NCI-H2107 treated with DMSO at 0.1 percent for 48 hours (cell line): ENCODE results near the gene ROBO1.
"Not testable (repeated sequence)": the region's sequence is repeated elsewhere in the genome, so short reads cannot be mapped to it uniquely, and the experiment has no call there.

ENCODE experiments used
- DNase-seq: peaks from one replicate; lab custom pipeline; 2025; ENCODE audit not compliant: unreplicated experiment; lab: John Stamatoyannopoulos, UW

ROBO1 gene

DNA sequence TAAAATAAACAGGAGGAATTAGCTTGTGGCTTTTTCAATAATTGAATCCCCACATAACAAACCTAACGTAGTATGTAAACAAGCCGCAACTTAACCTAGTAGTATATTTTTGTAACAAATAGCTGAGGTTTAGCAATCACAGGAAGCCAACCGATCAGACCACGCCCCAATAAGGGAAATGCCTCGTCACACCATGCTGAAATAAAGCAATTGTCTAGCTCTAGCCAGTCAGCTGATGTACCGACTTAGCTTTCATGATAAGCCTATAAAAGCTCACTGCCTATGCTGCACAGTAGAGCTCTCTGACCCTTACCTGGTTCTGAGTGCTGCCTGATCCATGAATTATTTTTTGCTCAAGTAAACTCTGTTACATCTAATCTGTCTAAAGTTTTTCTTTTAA, 208.9 kb downstream of the ROBO1 start:
- no peak for DNase-seq

DNA sequence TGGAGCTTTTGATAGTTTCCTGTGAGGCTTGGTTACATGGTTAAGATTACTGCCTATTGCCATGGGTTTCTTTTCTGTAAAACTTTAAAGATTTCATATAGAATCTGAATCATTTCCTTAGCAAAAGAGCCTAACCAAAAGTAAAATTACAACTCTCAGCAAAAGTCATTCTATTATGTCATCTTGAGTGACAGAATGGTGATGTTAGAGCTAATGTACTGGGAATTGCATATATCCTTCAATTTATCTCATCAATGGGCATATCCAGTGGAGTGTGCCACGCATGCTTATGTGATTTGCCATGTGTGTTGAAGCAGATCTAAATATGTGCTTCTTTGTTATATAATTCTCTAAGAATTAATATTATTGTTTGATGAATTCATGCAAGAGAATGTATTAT, 212.1 kb downstream of the ROBO1 start:
- DNase-seq, result no peak

DNA sequence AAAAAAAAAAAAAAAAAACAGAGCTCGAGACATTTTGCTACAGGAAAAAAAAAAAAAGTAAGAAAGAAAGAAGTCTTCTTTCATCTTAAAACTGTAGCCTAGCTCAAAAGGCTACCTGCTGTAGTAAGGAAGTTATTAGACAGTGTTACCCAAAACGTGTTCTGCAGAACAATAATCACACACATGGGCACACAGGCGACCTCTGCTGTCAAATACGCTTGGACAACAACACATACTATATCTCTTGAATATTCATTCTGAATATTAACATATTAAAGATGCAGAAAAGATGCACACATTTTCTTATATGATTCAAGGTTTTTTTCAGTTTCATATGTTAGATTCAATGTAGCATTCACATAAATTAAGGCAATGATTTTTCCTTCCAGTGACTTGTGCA, 215.8 kb downstream of the ROBO1 start:
- no peak for DNase-seq

DNA sequence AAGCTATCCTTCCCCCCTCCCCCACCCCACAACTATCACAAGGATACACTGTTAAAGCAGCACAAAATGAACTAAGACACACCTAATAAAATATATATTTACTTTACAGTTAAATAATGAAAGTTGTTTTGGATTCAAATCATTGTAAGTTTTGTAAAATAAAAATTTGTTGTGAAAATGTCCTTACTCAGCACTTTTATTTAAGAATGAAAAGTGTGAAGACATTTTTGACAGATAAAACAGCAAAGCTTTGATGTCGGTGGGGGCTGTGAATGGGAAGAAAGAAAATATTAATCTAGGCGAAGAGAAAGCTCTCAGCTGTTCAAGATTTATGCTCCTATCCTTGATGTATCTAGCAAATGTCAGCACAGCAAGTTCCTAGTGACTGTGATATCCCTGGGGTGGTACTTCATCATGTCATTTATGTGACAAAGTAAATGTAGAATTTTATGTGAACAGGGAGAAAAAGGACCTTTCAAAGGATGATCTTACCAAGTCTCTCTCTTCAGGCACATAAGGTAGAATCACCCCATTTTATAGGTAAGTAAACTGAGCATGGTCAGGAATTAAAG, 216.4 kb downstream of the ROBO1 start:
- DNase-seq, result no peak

DNA sequence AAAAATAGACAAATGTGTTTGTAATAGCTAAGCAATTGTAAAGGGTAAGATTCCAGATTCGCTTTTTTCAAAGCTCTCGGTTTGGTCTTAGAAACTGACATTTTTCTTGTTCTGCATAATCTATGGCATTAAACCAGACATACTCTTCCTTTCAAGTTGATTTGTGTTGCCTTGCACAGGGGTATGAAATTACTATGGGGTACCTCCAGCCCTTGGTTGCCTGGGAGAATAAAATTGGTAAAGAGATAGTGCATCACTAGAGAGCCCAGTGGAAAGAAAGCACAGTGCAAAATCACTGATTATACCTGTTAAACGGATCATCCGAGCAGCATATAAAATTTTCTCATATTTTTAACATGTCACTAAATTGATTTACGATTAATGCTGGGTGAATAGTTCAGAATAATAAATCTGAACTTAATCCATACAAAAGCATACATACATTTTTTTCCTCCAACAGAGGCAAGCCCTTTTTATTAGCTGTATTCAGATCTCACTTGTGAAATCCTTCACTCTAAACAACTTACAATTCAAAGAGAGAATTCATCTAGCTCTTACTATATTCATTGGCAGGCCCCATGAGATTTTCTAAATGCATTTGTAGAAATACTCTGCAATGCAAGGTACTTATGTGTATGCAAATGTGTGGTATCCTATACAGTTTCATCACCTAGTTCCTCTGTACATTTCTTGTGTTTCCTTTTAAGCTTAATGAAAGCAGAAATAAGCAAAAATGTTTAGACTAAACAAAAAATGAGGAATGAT, 224.4 kb downstream of the ROBO1 start:
- no peak for DNase-seq

DNA sequence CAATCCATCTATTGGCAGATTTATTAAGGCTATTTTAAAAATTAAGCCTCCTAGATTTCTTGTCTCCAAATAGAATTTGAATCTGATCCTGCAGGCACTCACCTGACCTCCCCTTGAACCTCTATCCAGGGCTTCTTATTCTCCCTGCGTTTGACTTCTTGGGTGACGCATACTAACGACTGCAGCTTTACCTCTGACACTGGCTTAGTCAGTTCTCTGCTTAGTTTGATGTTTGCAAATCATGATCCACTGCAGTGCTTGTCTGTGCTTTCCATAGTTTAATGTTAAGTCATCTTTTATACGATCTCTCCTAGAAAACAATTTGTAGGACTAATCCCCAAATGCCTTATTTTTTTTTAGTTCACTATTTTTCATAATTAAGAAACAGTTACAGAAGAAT, 233.1 kb downstream of the ROBO1 start:
- DNase-seq, result no peak

DNA sequence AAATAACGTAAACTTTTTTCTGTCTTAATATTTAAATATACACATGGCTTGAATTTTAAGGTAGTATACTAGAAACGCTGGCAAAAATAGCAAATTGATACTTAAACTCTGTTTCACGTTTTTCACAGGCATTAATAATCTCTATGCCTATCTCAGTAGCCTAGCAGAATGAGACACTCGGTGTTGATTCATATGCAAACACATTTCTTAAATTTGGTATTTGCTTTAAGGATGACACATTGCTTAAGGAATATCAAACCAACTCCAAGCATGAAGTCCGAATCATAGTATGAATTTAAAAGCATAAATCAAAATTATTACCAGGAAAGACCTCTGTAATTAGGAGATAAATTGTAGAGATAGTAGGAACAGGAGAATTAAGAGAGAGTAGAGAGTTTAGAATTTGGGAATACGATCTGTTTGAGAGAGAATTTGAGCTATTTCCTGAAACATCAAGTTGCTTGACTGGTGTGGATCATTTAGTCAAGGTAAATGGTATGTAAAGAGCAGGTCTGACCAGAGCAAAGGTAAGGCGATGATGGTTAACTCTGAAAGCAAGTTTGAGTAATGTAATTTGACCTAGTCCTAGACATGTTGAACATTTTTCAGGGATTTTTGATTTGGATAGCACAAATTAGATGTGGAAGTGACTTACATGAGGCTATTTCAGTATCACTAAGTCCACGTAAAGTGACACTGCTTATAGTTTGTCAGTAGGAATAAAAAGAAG, 236.1 kb downstream of the ROBO1 start:
- DNase-seq, result no peak

DNA sequence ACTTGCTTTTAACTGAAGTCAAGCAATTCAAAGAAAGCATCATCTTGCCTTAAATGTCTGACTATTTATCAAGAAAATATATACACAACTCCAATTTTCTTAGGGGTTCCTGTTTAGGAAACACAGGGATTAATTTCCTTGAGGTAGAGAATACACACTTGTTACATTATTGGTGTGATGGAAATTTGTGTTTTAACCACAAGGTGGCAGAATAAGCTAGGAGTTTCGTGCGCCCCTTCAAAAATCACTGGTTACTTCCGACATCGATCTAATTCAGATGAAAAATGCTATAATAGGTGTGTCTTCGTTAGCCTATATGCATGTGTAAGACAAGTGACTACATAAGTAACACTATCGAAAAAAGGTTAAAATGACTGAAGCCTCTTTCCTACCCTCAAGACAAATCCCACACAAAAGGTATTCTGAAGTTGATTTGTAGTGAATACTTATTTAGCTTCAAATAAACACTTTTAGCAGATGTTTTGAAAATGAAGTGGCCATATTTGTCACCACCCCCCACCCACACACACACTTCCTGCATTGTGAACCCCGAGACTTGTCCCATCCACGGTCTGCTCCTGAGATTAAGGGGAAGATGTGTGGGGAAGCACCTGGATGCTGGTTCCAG, 246.5 kb downstream of the ROBO1 start:
- peak; percentile 78 for DNase-seq

DNA sequence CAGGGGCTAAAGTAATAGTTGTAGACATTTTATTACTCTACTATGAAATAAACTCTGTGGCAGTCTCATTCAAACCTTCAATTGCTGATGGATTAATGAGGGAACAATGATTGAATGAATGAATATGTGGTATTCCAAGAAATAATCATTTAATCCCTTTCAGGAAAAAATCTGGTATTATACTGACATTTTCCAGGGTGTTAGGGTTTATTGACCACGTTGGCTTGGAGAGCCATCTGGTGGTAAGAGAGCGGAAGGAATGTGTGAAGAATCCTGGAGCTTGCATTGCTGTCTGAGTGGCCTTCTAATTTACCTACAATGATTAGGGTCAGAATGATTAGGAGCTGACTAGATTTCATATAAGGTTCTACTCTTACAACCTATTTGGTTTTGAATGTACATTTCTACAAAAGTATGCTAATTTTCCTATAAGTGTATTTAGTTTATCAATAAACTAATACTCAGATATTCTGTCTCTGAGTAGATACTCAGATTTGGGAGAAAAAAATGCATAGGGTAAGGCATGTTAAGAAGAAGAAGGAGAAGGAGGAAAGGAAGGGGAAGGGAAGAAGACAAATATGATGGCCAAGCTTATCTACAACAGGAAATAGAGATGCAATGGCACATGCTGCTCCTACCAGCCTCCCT, 249.9 kb downstream of the ROBO1 start:
- peak; percentile 49 for DNase-seq

DNA sequence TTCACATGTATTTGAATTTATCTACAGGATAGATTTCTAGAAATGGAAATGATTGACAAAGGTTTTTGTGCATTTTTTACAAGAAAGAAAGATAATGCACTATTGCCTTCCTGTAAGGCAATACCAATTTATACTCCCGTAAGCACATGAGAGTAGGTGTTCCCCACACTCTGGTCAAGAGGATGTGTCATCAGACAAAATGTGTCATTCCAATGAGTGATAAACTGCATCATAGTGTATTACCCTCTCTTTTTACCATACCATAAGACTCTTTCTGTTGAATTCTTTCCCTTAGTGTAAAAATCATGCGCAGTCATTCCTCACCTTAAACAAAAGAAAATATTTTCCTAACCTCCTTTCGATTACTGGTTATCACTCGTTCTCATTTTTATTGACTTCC, 251.0 kb downstream of the ROBO1 start:
- DNase-seq, result no peak

DNA sequence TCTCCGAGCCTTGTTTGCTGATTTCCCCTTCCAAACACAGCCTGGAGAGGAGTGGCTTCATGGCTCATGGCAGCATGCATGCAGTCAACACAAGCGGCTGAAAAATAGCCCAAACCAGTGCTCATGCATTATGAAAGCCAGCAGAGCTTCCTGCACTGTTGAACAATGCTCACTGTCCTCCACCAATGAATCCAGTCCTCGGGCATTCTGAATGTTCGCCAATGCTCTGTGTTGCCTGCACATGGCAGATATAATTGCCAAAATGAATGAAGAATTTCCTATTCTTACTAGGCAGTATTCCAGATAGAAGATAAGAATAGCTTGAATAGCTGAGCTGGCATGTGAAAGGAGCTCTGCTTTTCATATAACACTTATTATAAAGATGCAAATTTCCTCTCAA, 252.7 kb downstream of the ROBO1 start:
- DNase-seq, result no peak

DNA sequence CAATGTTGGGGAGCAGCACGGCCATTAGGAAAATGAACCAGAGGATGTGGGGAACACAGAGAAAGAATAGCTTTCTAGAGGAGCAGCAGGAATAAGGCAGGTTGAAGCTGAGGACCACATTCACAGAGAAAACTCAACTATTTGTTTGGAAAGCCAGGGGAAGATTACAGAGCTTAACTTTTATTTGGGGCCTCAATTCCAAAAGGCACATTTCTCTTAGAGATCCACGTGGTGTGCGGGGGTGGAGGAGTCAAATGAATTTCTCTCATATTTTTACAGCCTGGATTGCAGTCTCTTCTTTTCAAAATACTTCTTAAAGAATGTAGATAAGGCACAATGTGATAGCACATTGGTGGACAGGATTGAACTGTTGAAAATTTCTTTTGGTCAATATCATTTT, 253.7 kb downstream of the ROBO1 start:
- no peak for DNase-seq

DNA sequence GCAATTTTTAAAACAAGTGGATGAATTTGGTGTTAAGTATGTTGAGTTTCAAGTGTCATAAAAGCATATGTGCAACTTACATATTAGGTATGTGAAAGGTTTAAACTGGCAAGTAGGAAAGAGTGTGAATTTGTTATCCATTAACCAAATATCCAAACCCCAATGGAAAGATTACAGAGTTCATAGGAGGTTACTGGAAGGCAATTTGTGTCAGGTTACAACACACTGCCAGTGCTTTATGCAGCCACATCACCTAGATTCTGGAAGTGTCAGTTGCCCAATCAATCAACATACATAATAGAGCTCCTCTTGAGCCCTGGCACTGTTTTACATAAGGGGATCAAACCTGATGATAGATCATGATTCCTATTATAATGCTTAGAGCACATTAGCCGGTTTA, 261.0 kb downstream of the ROBO1 start:
- DNase-seq, result peak; percentile 18

DNA sequence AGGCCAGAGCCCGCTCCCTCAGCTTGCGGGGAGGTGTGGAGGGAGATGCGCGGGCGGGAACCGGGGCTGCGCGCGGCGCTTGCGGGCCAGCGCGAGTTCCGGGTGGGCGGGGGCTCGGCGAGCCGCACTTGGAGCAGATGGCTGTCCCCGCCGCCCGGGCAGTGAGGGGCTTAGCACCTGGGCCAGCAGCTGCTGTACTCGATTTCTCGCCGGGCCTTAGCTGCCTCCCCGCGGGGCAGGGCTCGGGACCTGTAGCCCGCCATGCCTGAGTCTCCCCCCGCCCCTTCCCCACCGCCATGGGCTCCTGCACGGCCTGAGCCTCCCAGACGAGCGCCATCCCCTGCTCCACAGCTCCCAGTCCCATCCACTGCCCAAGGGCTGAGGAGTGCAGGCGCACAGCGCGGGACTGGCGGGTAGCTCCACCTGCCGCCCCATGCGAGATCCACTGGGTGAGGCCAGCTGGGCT, 265.5 kb downstream of the ROBO1 start:
- DNase-seq, result not testable (repeated sequence)

DNA sequence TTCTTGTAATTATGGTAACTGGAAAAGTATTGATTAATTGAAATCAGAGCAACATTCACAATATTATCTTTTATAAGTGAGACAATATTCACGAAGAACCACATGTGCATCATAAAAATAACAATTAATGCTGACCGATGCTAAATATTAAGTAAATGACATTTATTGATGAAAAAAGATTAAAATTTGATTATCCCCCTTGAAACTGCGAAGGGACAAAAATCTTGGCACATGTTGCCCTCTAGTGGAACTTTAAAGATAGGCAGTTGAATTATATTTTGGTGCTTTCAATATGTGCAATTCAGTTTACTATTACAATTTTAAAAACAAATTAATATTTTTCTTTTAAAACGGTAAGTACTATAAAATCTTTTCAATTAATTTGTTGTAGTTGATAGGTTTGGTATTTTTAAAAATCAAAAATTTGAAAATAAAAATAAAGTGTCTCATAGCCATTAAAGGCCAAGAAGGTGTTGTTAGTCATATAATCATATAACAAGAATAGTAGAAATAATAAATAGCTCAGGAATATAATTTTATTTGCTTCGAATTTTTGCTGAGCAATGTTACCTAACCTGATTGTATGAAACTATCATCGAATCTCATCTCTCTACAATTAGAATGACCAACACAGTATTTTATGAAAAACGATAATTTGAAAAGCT, 270.2 kb downstream of the ROBO1 start:
- peak; percentile 47 for DNase-seq

DNA sequence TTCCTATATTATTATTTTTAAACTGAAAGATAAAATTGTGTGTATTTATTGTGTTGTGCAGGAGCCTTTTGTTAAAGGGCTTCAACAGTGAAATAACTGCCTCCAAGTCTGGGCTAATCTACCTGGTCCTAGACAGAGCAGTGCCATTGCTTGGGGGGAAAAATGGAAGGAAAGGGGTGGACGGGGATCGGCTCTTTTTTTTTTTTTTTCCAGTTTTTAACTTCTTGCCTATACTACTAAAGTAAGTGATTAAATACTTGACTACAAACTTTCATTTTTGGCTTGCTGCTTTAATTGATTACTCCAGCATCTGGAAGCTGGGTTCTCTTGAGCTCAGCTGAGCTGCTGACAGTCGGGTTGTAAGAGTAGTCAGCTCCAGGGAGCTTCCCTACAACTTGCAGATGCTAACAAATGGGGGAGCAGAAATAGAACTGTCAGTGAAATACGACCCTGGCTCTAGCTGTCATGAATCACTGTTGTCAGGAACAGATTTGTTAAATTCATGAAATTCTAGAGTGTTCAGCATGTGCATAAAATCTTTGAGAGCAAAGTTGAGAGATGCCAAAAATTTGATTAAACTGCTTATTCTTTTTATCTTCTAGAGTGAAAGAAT, 276.7 kb downstream of the ROBO1 start:
- DNase-seq, result no peak

DNA sequence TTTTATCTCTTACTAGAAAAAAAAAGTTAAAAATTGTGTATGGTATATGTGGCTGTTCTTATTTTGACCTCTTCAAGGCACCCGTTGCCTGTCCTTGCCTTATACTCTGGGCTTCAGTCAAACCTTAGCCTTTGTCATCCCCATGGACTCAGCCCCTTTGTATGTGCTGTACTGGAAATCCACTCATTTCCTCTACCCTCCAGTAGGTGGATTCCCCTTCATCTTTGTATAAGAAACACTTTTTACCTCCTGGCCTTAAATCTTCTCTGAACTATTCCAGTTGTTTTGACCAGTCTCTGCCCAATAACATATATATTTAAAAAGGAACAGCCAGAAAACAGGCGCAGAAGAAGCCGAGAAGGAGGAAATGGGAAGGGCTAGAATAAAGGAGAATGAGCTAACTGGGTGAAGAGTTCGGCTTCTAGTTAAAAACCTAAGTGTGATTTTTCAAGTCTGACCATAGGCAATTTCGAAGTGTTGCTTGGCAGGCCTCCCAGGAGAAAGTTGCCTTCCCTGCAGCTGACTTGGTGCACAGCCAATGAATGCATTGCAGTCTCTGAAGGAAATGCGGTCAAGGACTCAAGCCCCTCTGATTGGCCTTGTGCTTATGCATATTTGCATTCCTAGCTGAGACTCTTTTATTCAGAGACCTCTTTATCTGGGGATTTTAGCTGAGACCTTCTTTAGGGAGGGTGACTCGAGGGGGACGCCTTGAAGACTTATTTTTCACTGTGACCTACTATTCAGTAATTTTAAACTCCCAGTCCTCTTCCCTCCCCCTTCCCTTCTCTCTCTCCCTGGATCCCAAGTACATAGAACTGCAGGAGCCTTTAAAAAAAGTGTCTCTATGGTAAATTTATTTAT, 277.4 kb downstream of the ROBO1 start:
- no peak for DNase-seq

DNA sequence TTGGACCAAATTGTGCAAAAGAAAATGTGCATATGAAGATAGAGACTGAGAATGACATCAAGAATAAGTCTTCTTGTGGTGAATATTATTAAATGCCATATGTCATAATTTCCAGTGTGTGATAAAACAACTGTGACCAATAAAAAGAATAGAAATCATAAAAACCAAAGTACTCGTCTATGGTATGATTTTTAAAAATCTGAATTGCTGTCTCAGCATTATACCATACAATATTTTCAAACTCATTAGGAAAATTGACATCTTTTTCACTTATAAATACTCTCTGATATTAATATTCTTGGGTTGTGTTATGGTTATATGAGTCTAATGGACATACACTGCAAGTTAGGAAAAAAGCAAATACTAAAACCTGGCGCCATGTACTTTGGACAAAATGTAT, 279.4 kb downstream of the ROBO1 start:
- no peak for DNase-seq

DNA sequence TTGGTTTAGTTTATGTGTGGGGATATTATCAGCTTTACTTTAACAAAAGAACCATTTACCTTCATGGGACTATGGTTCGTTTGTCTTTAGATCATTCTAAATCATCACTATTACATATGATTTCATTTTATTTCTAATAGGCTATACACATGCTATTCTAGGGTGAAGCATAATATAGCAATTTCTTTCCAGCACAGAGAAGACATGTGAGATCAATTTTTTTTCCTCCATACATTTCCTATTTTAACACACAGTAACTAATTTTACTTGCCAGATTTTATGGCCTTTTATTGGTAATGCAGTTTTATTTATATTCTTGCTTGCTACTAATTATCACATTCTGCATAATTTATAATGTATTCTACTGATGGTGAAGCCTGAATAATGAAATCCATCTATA, 287.1 kb downstream of the ROBO1 start:
- no peak for DNase-seq
